Measurements from ENCODE around the gene VWA5B2.

GRCh38 chr3:184230081-184230602 is 757 bp downstream of the VWA5B2 start:
- TF ChIP-seq GATA2 (IDR thresholded peaks at IDR 0.05; ENCODE audit: low read depth, low read length) (no peak), GATA3 (IDR thresholded peaks at IDR 0.05; ENCODE audit: low read depth, low read length) (no peak)
